ENCODE results near the gene TCF20. TPM values are rescaled to one million over a fixed set of nuclear protein-coding genes. Genes with fewer than 3 reads are reported as not detected.
A peak's percentile ranks its signal among the peaks of the same experiment; 100 is the strongest.

TCF20 gene
- total RNA-seq, 1 experiment from 2014 or later = 56.4 TPM

GRCh38 chr22:42271191-42271813, 849 bp upstream of the TCF20 start:
- DNase-seq (ENCODE audit: unreplicated experiment) = no peak
- peaks cover 14% of the 10 kb centered on the region for H3K36me3 Mint-ChIP-seq (ENCODE audit: insufficient read depth, unreplicated experiment)
- intact Hi-C loops (cut with micrococcal nuclease) = no loop called here
- H3K9me3 Mint-ChIP-seq (ENCODE audit: unreplicated experiment) = no peaks in the 10 kb centered on the region
- TSS peak; percentile 24 for BruUV-seq (replicated peaks)
- CTCF ChIA-PET = no interaction called here
- TF ChIP-seq CTCF (IDR thresholded peaks at IDR 0.05; ENCODE audit: unreplicated experiment) = no peak
- H3K27me3 Mint-ChIP-seq (ENCODE audit: insufficient read depth, unreplicated experiment) = no peaks in the 10 kb centered on the region
- H3K27ac Mint-ChIP-seq (ENCODE audit: low read depth, unreplicated experiment) = no peak overlapping the region
- peak overlapping the region; percentile 92 for H3K4me3 Mint-ChIP-seq (ENCODE audit: unreplicated experiment)
- POLR2A ChIA-PET = interaction anchor here (0.7 kb wide), 1 partner anchor 41 kb away, joined by 3 read pairs; no protein-coding TSS in a partner anchor
- H3K4me1 Mint-ChIP-seq (ENCODE audit: insufficient read depth, unreplicated experiment) = peaks cover 12% of the 10 kb centered on the region

- H3K4me3 Mint-ChIP-seq (ENCODE audit: unreplicated experiment) = peak overlapping the region; percentile 92
- no peaks in the 10 kb centered on the region for H3K9me3 Mint-ChIP-seq (ENCODE audit: unreplicated experiment)
- H3K36me3 Mint-ChIP-seq (ENCODE audit: insufficient read depth, unreplicated experiment) = peaks cover 8% of the 10 kb centered on the region
- H3K27ac Mint-ChIP-seq (ENCODE audit: low read depth, unreplicated experiment) = peak overlapping the region; percentile 79
- BruUV-seq (replicated peaks) = no TSS peak
- peak; percentile 35 for DNase-seq (ENCODE audit: unreplicated experiment)
- no peaks in the 10 kb centered on the region for H3K27me3 Mint-ChIP-seq (ENCODE audit: insufficient read depth, unreplicated experiment)
- TF ChIP-seq CTCF (IDR thresholded peaks at IDR 0.05; ENCODE audit: unreplicated experiment) = no peak
- POLR2A ChIA-PET = no interaction called here
- CTCF ChIA-PET = no interaction called here
- intact Hi-C loops (cut with micrococcal nuclease) = no loop called here
- H3K4me1 Mint-ChIP-seq (ENCODE audit: insufficient read depth, unreplicated experiment) = peaks cover 15% of the 10 kb centered on the region
Measured at GRCh38 chr22:42270176-42270509, 310 bp downstream of the TCF20 start.

- peak overlapping the region; percentile 92 for H3K4me3 Mint-ChIP-seq (ENCODE audit: unreplicated experiment)
- intact Hi-C loops (cut with micrococcal nuclease) = loop anchor here (5.0 kb wide), 3 partner anchors 102 to 177 kb away; partner anchors contain the start of gene NDUFA6
- POLR2A ChIA-PET = interaction anchor here (1.0 to 1.5 kb wide), 3 partner anchors 8 to 178 kb away, joined by 3 to 5 read pairs (median 3); no protein-coding TSS in a partner anchor
- H3K36me3 Mint-ChIP-seq (ENCODE audit: insufficient read depth, unreplicated experiment) = peaks cover 8% of the 10 kb centered on the region
- no TSS peak for BruUV-seq (replicated peaks)
- H3K27me3 Mint-ChIP-seq (ENCODE audit: insufficient read depth, unreplicated experiment) = no peaks in the 10 kb centered on the region
- H3K4me1 Mint-ChIP-seq (ENCODE audit: insufficient read depth, unreplicated experiment) = peaks cover 21% of the 10 kb centered on the region
- TF ChIP-seq CTCF (IDR thresholded peaks at IDR 0.05; ENCODE audit: unreplicated experiment) = peak; percentile 6
- no peaks in the 10 kb centered on the region for H3K9me3 Mint-ChIP-seq (ENCODE audit: unreplicated experiment)
- H3K27ac Mint-ChIP-seq (ENCODE audit: low read depth, unreplicated experiment) = peak overlapping the region; percentile 79
- CTCF ChIA-PET = interaction anchor here (0.6 kb wide), 1 partner anchor 99 kb away, joined by 4 read pairs; no protein-coding TSS in a partner anchor
- DNase-seq (ENCODE audit: unreplicated experiment) = peak; percentile 71
Measured at GRCh38 chr22:42269432-42270175, 849 bp downstream of the TCF20 start.

- TSS peak; percentile 35 for BruUV-seq (replicated peaks)
- intact Hi-C loops (cut with micrococcal nuclease) = loop anchor here (5.0 kb wide), 3 partner anchors 102 to 177 kb away; partner anchors contain the start of gene NDUFA6
- ChIA-PET CTCF (interaction anchor here (0.6 to 1.0 kb wide), 3 partner anchors 50 to 178 kb away, joined by 3 to 4 read pairs (median 3); partner anchors contain the start of gene NDUFA6), POLR2A (interaction anchor here (0.5 to 1.5 kb wide), 11 partner anchors 9 to 1412 kb away, joined by 3 to 7 read pairs (median 3); partner anchors contain the start of gene ST13)
- H3K36me3 Mint-ChIP-seq (ENCODE audit: insufficient read depth, unreplicated experiment) = peaks cover 8% of the 10 kb centered on the region
- peak overlapping the region; percentile 92 for H3K4me3 Mint-ChIP-seq (ENCODE audit: unreplicated experiment)
- TF ChIP-seq CTCF (IDR thresholded peaks at IDR 0.05; ENCODE audit: unreplicated experiment) = no peak
- no peaks in the 10 kb centered on the region for H3K9me3 Mint-ChIP-seq (ENCODE audit: unreplicated experiment)
- DNase-seq (ENCODE audit: unreplicated experiment) = no peak
- H3K27me3 Mint-ChIP-seq (ENCODE audit: insufficient read depth, unreplicated experiment) = no peaks in the 10 kb centered on the region
- peaks cover 24% of the 10 kb centered on the region for H3K4me1 Mint-ChIP-seq (ENCODE audit: insufficient read depth, unreplicated experiment)
- H3K27ac Mint-ChIP-seq (ENCODE audit: low read depth, unreplicated experiment) = peak overlapping the region; percentile 79
Measured at GRCh38 chr22:42268852-42269410, 1.5 kb downstream of the TCF20 start.
